H1 (cell line): Measurements from ENCODE around the gene FLRT1. TPM values are rescaled to one million over a fixed set of nuclear protein-coding genes. Genes with fewer than 3 reads are reported as not detected.

Source experiments
- CTCF ChIA-PET: fragments of 300-600 bp; sonication (Branson Sonifier 250); formaldehyde crosslinking; loops from one replicate; lab custom pipeline; 2021; ENCODE audit not compliant: partially characterized antibody; lab: Charles Lee
- POLR2A ChIA-PET: fragments of 300-600 bp; sonication (Branson Sonifier 250); formaldehyde crosslinking; loops from one replicate; lab custom pipeline; 2021; ENCODE audit warnings: inconsistent platforms; ENCODE audit not compliant: partially characterized antibody; lab: Charles Lee
- DNase-seq, 2 experiments: peaks; one replicate each; pipeline versions ENCODE4 v3.0.0 to v3.0.0-alpha.2; 2010 to 2022; ENCODE audit warnings: low spot score in 2 of 2, low read depth in 1 of 2, mixed read lengths in 1 of 2
- FAIRE-seq: peaks from 2 replicates; lab custom pipeline; 2011; peaks lifted over from hg19 to GRCh38; lab: Jason Lieb, UNC
- H2AFZ ChIP-seq: 2 replicates; pipeline ENCODE4 v1.8.1; 2012; ENCODE audit warnings: low read length, inconsistent platforms
- H2AK5ac ChIP-seq: 2 replicates; pipeline ENCODE4 v1.6.1; 2013; ENCODE audit warnings: low read depth, low read length
- H2BK120ac ChIP-seq: replicated peaks from 2 replicates; pipeline ENCODE3; 2013; ENCODE audit warnings: low read depth, low read length, inconsistent platforms
- H2BK12ac ChIP-seq: 2 replicates; pipeline ENCODE4 v1.6.1; 2013; ENCODE audit warnings: low read depth, low read length
- H2BK15ac ChIP-seq: 2 replicates; pipeline ENCODE4 v1.6.1; 2013; ENCODE audit warnings: low read length
- H2BK20ac ChIP-seq: 2 replicates; pipeline ENCODE4 v1.6.1; 2013; ENCODE audit warnings: low read length
- H2BK5ac ChIP-seq: 2 replicates; pipeline ENCODE4 v1.6.1; 2013; ENCODE audit warnings: low read depth, low read length
- H3K14ac ChIP-seq: 2 replicates; pipeline ENCODE4 v1.6.1; 2013; ENCODE audit warnings: inconsistent platforms; ENCODE audit not compliant: insufficient read length
- H3K18ac ChIP-seq: 2 replicates; pipeline ENCODE4 v1.6.1; 2013; ENCODE audit warnings: low read length; ENCODE audit errors: extremely low read depth
- H3K23ac ChIP-seq: 2 replicates; pipeline ENCODE4 v1.6.1; 2013; ENCODE audit warnings: inconsistent platforms; ENCODE audit not compliant: insufficient read length
- H3K23me2 ChIP-seq: 2 replicates; pipeline ENCODE4 v1.6.1; 2013; ENCODE audit warnings: low read depth, low read length
- H3K27ac ChIP-seq: 2 replicates; pipeline ENCODE4 v1.6.1; 2011; ENCODE audit warnings: low read depth, low read length, inconsistent platforms
- H3K27me3 ChIP-seq, 4 experiments: replicated peaks in 1 of 4; 1 replicate in 1 of 4; 2 replicates in 3 of 4; pipeline versions ENCODE4 v1.6.1 to v1.8.1; 2011 to 2013; ENCODE audit warnings: low read length in 3 of 4, mild to moderate bottlenecking in 3 of 4, inconsistent platforms in 2 of 4, mixed read lengths in 2 of 4, moderate library complexity in 1 of 4; ENCODE audit not compliant: control insufficient read depth in 3 of 4, insufficient read depth in 3 of 4; ENCODE audit errors: extremely low read depth in 1 of 4
- H3K36me3 ChIP-seq, 4 experiments: 2 replicates each; pipeline versions ENCODE4 v1.6.1 to v1.8.1; 2011 to 2013; ENCODE audit warnings: mild to moderate bottlenecking in 4 of 4, low read length in 3 of 4, moderate library complexity in 2 of 4, control low read depth in 1 of 4, inconsistent platforms in 1 of 4; ENCODE audit not compliant: insufficient read depth in 4 of 4, control insufficient read depth in 2 of 4
- H3K4ac ChIP-seq: replicated peaks from 2 replicates; pipeline ENCODE3; 2013; ENCODE audit warnings: low read length, low read depth, mixed read lengths, inconsistent platforms; ENCODE audit not compliant: insufficient read length
- H3K4me1 ChIP-seq, 4 experiments: replicated peaks in 1 of 4; 1 replicate in 1 of 4; 2 replicates in 3 of 4; pipeline versions ENCODE4 v1.6.1 to v1.8.1; 2011 to 2013; ENCODE audit warnings: low read length in 3 of 4, inconsistent platforms in 2 of 4, mixed read lengths in 1 of 4; ENCODE audit not compliant: insufficient read depth in 4 of 4, control insufficient read depth in 3 of 4
- H3K4me2 ChIP-seq, 2 experiments: 2 replicates each; pipeline versions ENCODE4 v1.6.1 to v1.8.1; 2011 to 2013; ENCODE audit warnings: low read depth in 2 of 2, low read length in 2 of 2, control low read depth in 1 of 2, inconsistent platforms in 1 of 2, mild to moderate bottlenecking in 1 of 2; ENCODE audit not compliant: insufficient read depth in 1 of 2
- H3K4me3 ChIP-seq, 4 experiments: fragments of 200-600, 300-600 bp in 1 of 4; sonication (generic), shearing (Covaris generic), sonication (Bioruptor Twin) in 1 of 4; 2 replicates each; pipeline versions ENCODE4 v1.5.1 to v1.8.1; 2011 to 2016; ENCODE audit warnings: low read length in 4 of 4, low read depth in 3 of 4, control low read depth in 2 of 4, inconsistent platforms in 2 of 4, mild to moderate bottlenecking in 2 of 4, mixed read lengths in 1 of 4, moderate library complexity in 1 of 4; ENCODE audit not compliant: insufficient read depth in 2 of 4; ENCODE audit errors: extremely low read depth in 1 of 4
- H3K56ac ChIP-seq: replicated peaks from 2 replicates; pipeline ENCODE3; 2013; ENCODE audit warnings: low read depth, mild to moderate bottlenecking, mixed read lengths, low read length, inconsistent platforms; ENCODE audit not compliant: insufficient read length
- H3K79me1 ChIP-seq: 2 replicates; pipeline ENCODE4 v1.6.1; 2013; ENCODE audit warnings: low read depth, low read length, control low read depth
- H3K79me2 ChIP-seq, 2 experiments: 2 replicates each; pipeline versions ENCODE4 v1.6.1 to v1.8.1; 2012 to 2013; ENCODE audit warnings: low read length in 2 of 2, mild to moderate bottlenecking in 2 of 2, inconsistent platforms in 1 of 2; ENCODE audit not compliant: insufficient read depth in 2 of 2, control insufficient read depth in 1 of 2
- H3K9ac ChIP-seq, 4 experiments: replicated peaks in 1 of 4; 1 replicate in 1 of 4; 2 replicates in 3 of 4; pipeline versions ENCODE4 v1.6.1 to v1.8.1; 2011 to 2013; ENCODE audit warnings: low read depth in 3 of 4, low read length in 3 of 4, control low read depth in 2 of 4, mild to moderate bottlenecking in 2 of 4, moderate library complexity in 2 of 4, inconsistent platforms in 1 of 4; ENCODE audit errors: extremely low read depth in 1 of 4
- H3K9me3 ChIP-seq, 2 experiments: 2 replicates each; pipeline versions ENCODE4 v1.6.1 to v1.8.1; 2012 to 2013; ENCODE audit warnings: mild to moderate bottlenecking in 2 of 2, moderate library complexity in 2 of 2, control low read depth in 1 of 2, inconsistent platforms in 1 of 2, low read depth in 1 of 2, low read length in 1 of 2, mixed read lengths in 1 of 2; ENCODE audit not compliant: insufficient read depth in 2 of 2
- H4K20me1 ChIP-seq, 2 experiments: replicated peaks in 1 of 2; 2 replicates each; pipeline versions ENCODE3 to v1.8.1; 2011 to 2013; ENCODE audit warnings: inconsistent platforms in 2 of 2, low read length in 2 of 2, mild to moderate bottlenecking in 1 of 2; ENCODE audit not compliant: insufficient read depth in 2 of 2, control insufficient read depth in 1 of 2
- H4K5ac ChIP-seq: 2 replicates; pipeline ENCODE4 v1.6.1; 2013; ENCODE audit warnings: low read length, low read depth, mixed read lengths, inconsistent platforms; ENCODE audit not compliant: insufficient read length
- H4K8ac ChIP-seq: 2 replicates; pipeline ENCODE4 v1.8.0; 2013; ENCODE audit warnings: mild to moderate bottlenecking, moderate library complexity, low read length, inconsistent platforms; ENCODE audit not compliant: insufficient read depth; ENCODE audit errors: extremely low read depth
- H4K91ac ChIP-seq: replicated peaks from 2 replicates; pipeline ENCODE3; 2013; ENCODE audit warnings: low read length, mixed read lengths, inconsistent platforms; ENCODE audit not compliant: insufficient read length
- BACH1 ChIP-seq: IDR thresholded peaks from 2 replicates; pipeline ENCODE4 v1.6.1; 2012; ENCODE audit warnings: low read length, improper control_type of control experiment
- CREB1 ChIP-seq: IDR thresholded peaks from 2 replicates; pipeline ENCODE4 v1.6.1; 2012; ENCODE audit warnings: inconsistent platforms
- EZH2 ChIP-seq: fragments of 200-600 bp; sonication (generic); IDR thresholded peaks from 2 replicates; pipeline ENCODE4 v1.7.1; 2012; ENCODE audit warnings: low read depth, mild to moderate bottlenecking, moderate library complexity, low read length, inconsistent platforms; ENCODE audit not compliant: severe bottlenecking
- GABPA ChIP-seq: IDR thresholded peaks from 2 replicates; pipeline ENCODE4 v1.6.1; 2011; ENCODE audit warnings: mild to moderate bottlenecking, low read length, moderate library complexity, borderline replicate concordance; ENCODE audit not compliant: insufficient read depth
- JUND ChIP-seq: IDR thresholded peaks from 2 replicates; pipeline ENCODE4 v1.6.1; 2011; ENCODE audit warnings: mild to moderate bottlenecking, improper control_type of control experiment, low read length
- NRF1 ChIP-seq: IDR thresholded peaks from 2 replicates; pipeline ENCODE4 v1.6.1; 2011; ENCODE audit warnings: mild to moderate bottlenecking, low read depth, low read length, improper control_type of control experiment
- RXRA ChIP-seq: IDR thresholded peaks from 2 replicates; pipeline ENCODE4 v1.6.1; 2011; ENCODE audit warnings: low read depth, mild to moderate bottlenecking, low read length, moderate library complexity; ENCODE audit not compliant: insufficient read depth
- TAF7 ChIP-seq: optimal IDR thresholded peaks from 2 replicates; pipeline ENCODE3; 2011; ENCODE audit warnings: low read depth, mild to moderate bottlenecking, inconsistent platforms, low read length, moderate library complexity, borderline replicate concordance
- TEAD4 ChIP-seq: IDR thresholded peaks from 2 replicates; pipeline ENCODE4 v1.6.1; 2012; ENCODE audit warnings: low read depth, low read length, inconsistent platforms, mixed read lengths
- WGBS, 2 experiments: shearing (Covaris generic) in 1 of 2; methylation state at CpG; one replicate each; pipeline versions ENCODE4 v1.1.6 to v1.1.7; 2013 to 2015; ENCODE audit warnings: low lambda C conversion rate in 2 of 2, mixed read lengths in 2 of 2, inconsistent platforms in 1 of 2, low coverage in 1 of 2, missing lambda C conversion rate in 1 of 2; ENCODE audit not compliant: insufficient replicate concordance in 2 of 2, insufficient coverage in 1 of 2, insufficient read length in 1 of 2; ENCODE audit errors: extremely low coverage in 1 of 2, missing lambda C conversion rate in 1 of 2; 5-methylcytosine and 5-hydroxymethylcytosine counted together
- polyA plus RNA-seq, 7 experiments: library from polyadenylated mRNA; depleted of rRNA in 3 of 7; stranded (reverse) in 5 of 7; unstranded in 2 of 7; fragments of >200 nt in 5 of 7; fragments of 200-250 nt in 2 of 7; gene quantifications; 1 replicate in 5 of 7; 2 replicates in 1 of 7; 4 replicates in 1 of 7; pipeline versions ENCODE4 v1.2.1 to v1.2.3, GENCODE V29; 2011 to 2013; ENCODE audit warnings: missing spikeins in 2 of 7, mixed read lengths in 2 of 7
- total RNA-seq: library from RNA; stranded (reverse); fragmentation: NEBNext Ultra II Directional; extraction: Animal tissue kit (Norgen Biotek cat#: 25700); gene quantifications from 2 replicates; pipeline ENCODE4 v1.2.1, GENCODE V29; 2021

FLRT1 gene
- total and polyA plus RNA-seq, 2 of the 8 experiments (the other 6 are each of a cell fraction or from before 2014, with no cell fraction given): 0.14 to 0.28 TPM

- Histone ChIP-seq H3K79me1 (no peaks in the 10 kb centered on the region), H4K8ac (no peak overlapping the region), H3K4me1 (peaks cover 5 to 17% (median 10%) of the 10 kb centered on the region in 4 experiments; a peak in 6 of 7 replicates), H3K9ac (no peak overlapping the region), H2BK5ac (no peak overlapping the region), H3K56ac (no peak overlapping the region), H3K4me3 (no peak overlapping the region), H2AFZ (no peak overlapping the region), H3K14ac (no peak overlapping the region), H2BK12ac (peak overlapping the region; percentile 80; the same call in 1 of the 2 replicates), H2AK5ac (no peak overlapping the region), H2BK20ac (no peak overlapping the region), H3K4me2 (no peak overlapping the region), H3K4ac (no peak overlapping the region), H3K23me2 (peaks cover 7% of the 10 kb centered on the region; the same call in 1 of the 2 replicates), H2BK15ac (no peak overlapping the region; the same call in 1 of the 2 replicates), H4K91ac (no peak overlapping the region), H3K23ac (no peak overlapping the region), H4K5ac (no peak overlapping the region), H3K27ac (no peak overlapping the region), H3K36me3 (no peaks in the 10 kb centered on the region), H4K20me1 (peaks cover 11 to 31% of the 10 kb centered on the region in 2 experiments), H3K9me3 (no peaks in the 10 kb centered on the region), H3K79me2 (no peaks in the 10 kb centered on the region), H2BK120ac (no peak overlapping the region), H3K27me3 (peaks cover 56 to 92% (median 86%) of the 10 kb centered on the region in 4 experiments), H3K18ac (no peak overlapping the region)
- no peak for FAIRE-seq
- no peak for TF ChIP-seq CREB1
- no peak for TF ChIP-seq TEAD4
- TF ChIP-seq NRF1: no peak
- TF ChIP-seq EZH2: no peak
- no peak for TF ChIP-seq JUND
- TF ChIP-seq GABPA: no peak
- TF ChIP-seq RXRA: no peak
- TF ChIP-seq TAF7: no peak
- TF ChIP-seq BACH1: no peak
- WGBS, 2 experiments: 93% methylated on average over 4 of the region's 4 CpGs; no CpG with 5 or more reads in 1 of the 2 experiments
- DNase-seq: no peak
- ChIA-PET CTCF (interaction anchor here (1.0 to 21.2 kb wide), 7 partner anchors 14 to 108 kb away, joined by 3 to 291 read pairs (median 25); no protein-coding TSS in a partner anchor), POLR2A (interaction anchor here (0.9 to 1.4 kb wide), 4 partner anchors 14 to 22 kb away, joined by 3 read pairs; no protein-coding TSS in a partner anchor)
These were observed 2.8 kb downstream of the FLRT1 start for GRCh38 chr11:64038500-64038899.
